ENCODE measurements around the gene APC.

GRCh38 chr5:112878101-112878500, 140.4 kb downstream of the APC start:
- TF ChIP-seq POLR2AphosphoS5 (IDR thresholded peaks at IDR 0.05; ENCODE audit: low read depth, low read length) = no peak
- no peak for TF ChIP-seq SIN3A (IDR thresholded peaks at IDR 0.05; ENCODE audit: borderline replicate concordance, insufficient read depth, low read depth, low read length)
- TF ChIP-seq CTCF (IDR thresholded peaks at IDR 0.05) = no peak
- no peak for TF ChIP-seq TCF7L2 (IDR thresholded peaks at IDR 0.05; ENCODE audit: low read depth, low read length)
